Measurements from ENCODE around the gene KCNQ4.

The KCNQ4 gene

DNA sequence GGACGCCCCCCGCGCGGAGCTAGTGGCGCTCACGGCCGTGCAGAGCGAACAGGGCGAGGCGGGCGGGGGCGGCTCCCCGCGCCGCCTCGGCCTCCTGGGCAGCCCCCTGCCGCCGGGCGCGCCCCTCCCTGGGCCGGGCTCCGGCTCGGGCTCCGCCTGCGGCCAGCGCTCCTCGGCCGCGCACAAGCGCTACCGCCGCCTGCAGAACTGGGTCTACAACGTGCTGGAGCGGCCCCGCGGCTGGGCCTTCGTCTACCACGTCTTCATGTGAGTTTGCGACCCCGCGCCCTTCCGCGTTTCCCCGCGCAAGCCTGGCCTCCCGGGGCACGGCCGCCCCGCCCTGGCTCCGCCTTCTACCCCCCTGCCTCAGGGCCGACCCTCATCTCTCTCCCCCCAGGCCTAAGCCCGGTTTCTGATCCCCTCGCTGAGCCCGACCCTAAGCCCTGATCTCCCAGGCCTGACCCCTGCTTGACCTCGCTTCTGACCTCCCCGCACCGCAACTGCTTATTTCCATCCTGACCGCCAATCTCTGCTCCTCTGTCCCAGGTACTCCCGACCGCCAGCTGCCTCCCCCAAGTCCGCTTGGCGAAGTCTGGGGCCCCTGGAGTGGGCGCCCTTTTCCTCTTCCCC is 669 bp downstream of the KCNQ4 start:
- Histone ChIP-seq H2BK5ac (ENCODE audit: low read length) (no peak overlapping the region), H2BK120ac (ENCODE audit: low read depth, low read length) (no peak overlapping the region), H2AK5ac (ENCODE audit: low read depth, low read length) (peak overlapping the region; percentile 74), H3K18ac (ENCODE audit: low read length) (peak overlapping the region; percentile 92), H3K79me1 (ENCODE audit: low read depth, low read length) (peaks cover 3% of the 10 kb centered on the region), H3K4me2 (ENCODE audit: insufficient read depth, low read length, poor library complexity, severe bottlenecking) (peak overlapping the region; percentile 81), H2BK12ac (ENCODE audit: low read length) (no peak overlapping the region), H3K4ac (ENCODE audit: low read length) (no peak overlapping the region), H4K8ac (ENCODE audit: low read depth, low read length) (no peak overlapping the region), H3K4me3 (ENCODE audit: low read length in 2 of 2) (peak overlapping the region; percentile 20 to 72), H2AFZ (ENCODE audit: low read length) (peak overlapping the region; percentile 69), H4K91ac (ENCODE audit: low read depth, low read length, poor library complexity) (no peak overlapping the region), H3K9me3 (replicated peaks in 1 of 2; ENCODE audit: control insufficient read depth in 2 of 2, insufficient read depth in 1 of 2, low read depth in 1 of 2, low read length in 2 of 2) (no peaks in the 10 kb centered on the region), H3K4me1 (ENCODE audit: control insufficient read depth in 2 of 2, insufficient read depth in 1 of 2, low read depth in 1 of 2, low read length in 2 of 2) (peaks cover 20 to 27% of the 10 kb centered on the region in 2 donors), H3K23ac (ENCODE audit: low read depth, low read length, poor library complexity) (peak overlapping the region; percentile 77), H2BK15ac (ENCODE audit: low read length) (peak overlapping the region; percentile 79), H3K27ac (replicated peaks; ENCODE audit: low read length) (no peak overlapping the region), H3K14ac (ENCODE audit: low read length) (no peak overlapping the region), H3K9ac (ENCODE audit: low read depth, low read length, poor library complexity) (peak overlapping the region; percentile 63), H3K36me3 (replicated peaks in 1 of 2; ENCODE audit: control insufficient read depth in 2 of 2, insufficient read depth in 2 of 2, low read length in 2 of 2) (no peaks in the 10 kb centered on the region), H3K27me3 (ENCODE audit: control insufficient read depth in 3 of 3, insufficient read depth in 3 of 3, low read depth in 1 of 3, low read length in 3 of 3) (peaks cover 0 to 72% (median 17%) of the 10 kb centered on the region in 3 experiments)
- WGBS, 2 donors (ENCODE audit: extremely low coverage in 2 of 2, insufficient read length in 2 of 2, insufficient replicate concordance in 1 of 2), result no CpG with 5 or more reads among the region's 63 CpGs
- peak; percentile 38 for DNase-seq (ENCODE audit: low spot score)

DNA sequence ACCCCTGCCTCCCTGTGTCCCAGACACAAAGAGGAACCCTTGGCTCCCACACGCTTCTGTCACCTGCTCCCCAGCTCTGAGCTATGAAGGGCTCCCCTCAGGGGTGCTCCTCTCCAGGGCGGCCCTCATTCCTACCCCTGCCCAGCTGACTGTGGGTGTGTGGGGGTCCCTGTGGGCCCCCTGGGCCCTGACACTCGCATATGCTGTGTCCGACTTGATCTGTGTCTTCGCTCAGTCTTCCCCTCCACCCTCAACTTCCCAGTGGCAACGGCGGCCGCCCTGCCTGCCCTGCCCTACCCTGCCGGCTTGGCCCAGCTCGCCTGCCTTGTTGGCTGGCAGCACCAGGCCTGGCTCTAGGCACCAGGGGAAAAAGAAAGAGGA is 1.2 kb downstream of the KCNQ4 start:
- H2BK15ac ChIP-seq (ENCODE audit: low read length), result peak overlapping the region; percentile 79
- H3K4me1 ChIP-seq (ENCODE audit: control insufficient read depth in 2 of 2, insufficient read depth in 1 of 2, low read depth in 1 of 2, low read length in 2 of 2), result peaks cover 20 to 27% of the 10 kb centered on the region in 2 donors
- no peak overlapping the region for H4K8ac ChIP-seq (ENCODE audit: low read depth, low read length)
- H3K9me3 ChIP-seq (replicated peaks in 1 of 2; ENCODE audit: control insufficient read depth in 2 of 2, insufficient read depth in 1 of 2, low read depth in 1 of 2, low read length in 2 of 2), result no peaks in the 10 kb centered on the region
- DNase-seq (ENCODE audit: low spot score), result no peak
- H3K4ac ChIP-seq (ENCODE audit: low read length), result no peak overlapping the region
- no peak overlapping the region for H2BK120ac ChIP-seq (ENCODE audit: low read depth, low read length)
- H3K36me3 ChIP-seq (replicated peaks in 1 of 2; ENCODE audit: control insufficient read depth in 2 of 2, insufficient read depth in 2 of 2, low read length in 2 of 2), result no peaks in the 10 kb centered on the region
- H4K91ac ChIP-seq (ENCODE audit: low read depth, low read length, poor library complexity), result no peak overlapping the region
- H3K4me3 ChIP-seq (ENCODE audit: low read length in 2 of 2), result no peak overlapping the region
- peak overlapping the region; percentile 69 for H2AFZ ChIP-seq (ENCODE audit: low read length)
- no peak overlapping the region for H3K4me2 ChIP-seq (ENCODE audit: insufficient read depth, low read length, poor library complexity, severe bottlenecking)
- H3K27me3 ChIP-seq (ENCODE audit: control insufficient read depth in 3 of 3, insufficient read depth in 3 of 3, low read depth in 1 of 3, low read length in 3 of 3), result peaks cover 0 to 78% (median 17%) of the 10 kb centered on the region in 3 experiments
- no peak overlapping the region for H3K23ac ChIP-seq (ENCODE audit: low read depth, low read length, poor library complexity)
- H3K9ac ChIP-seq (ENCODE audit: low read depth, low read length, poor library complexity), result no peak overlapping the region
- no peak overlapping the region for H2BK12ac ChIP-seq (ENCODE audit: low read length)
- no peak overlapping the region for H3K14ac ChIP-seq (ENCODE audit: low read length)
- peak overlapping the region; percentile 71 for H3K18ac ChIP-seq (ENCODE audit: low read length)
- H2BK5ac ChIP-seq (ENCODE audit: low read length), result peak overlapping the region; percentile 58
- H3K79me1 ChIP-seq (ENCODE audit: low read depth, low read length), result peaks cover 3% of the 10 kb centered on the region
- peak overlapping the region; percentile 64 for H2AK5ac ChIP-seq (ENCODE audit: low read depth, low read length)
- H3K27ac ChIP-seq (replicated peaks; ENCODE audit: low read length), result no peak overlapping the region
- WGBS, 2 donors (ENCODE audit: extremely low coverage in 2 of 2, insufficient read length in 2 of 2, insufficient replicate concordance in 1 of 2), result no CpG with 5 or more reads among the region's 10 CpGs

DNA sequence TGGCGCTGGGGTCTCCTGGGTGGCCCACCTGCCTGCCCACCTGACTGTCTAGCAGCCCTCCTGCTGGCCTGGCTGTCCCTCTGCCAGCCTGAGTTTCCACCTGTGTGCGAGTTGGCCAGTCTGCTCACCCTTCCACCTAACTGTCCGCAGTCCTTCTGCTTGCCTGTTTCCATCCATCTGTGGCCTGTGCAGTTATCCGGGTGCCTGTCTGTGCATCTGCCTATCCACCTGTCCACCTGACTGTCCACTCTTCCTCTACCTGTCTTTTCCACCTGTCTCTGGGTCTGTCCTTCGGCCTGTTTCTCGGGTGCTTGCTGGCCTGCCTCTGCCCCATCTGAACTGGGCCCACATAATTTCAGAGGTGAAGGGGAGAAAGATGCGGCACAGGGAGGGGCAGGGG is 1.9 kb downstream of the KCNQ4 start:
- peak overlapping the region; percentile 39 for H3K4ac ChIP-seq (ENCODE audit: low read length)
- peak overlapping the region; percentile 52 for H2BK15ac ChIP-seq (ENCODE audit: low read length)
- H2BK12ac ChIP-seq (ENCODE audit: low read length), result no peak overlapping the region
- H3K27ac ChIP-seq (replicated peaks; ENCODE audit: low read length), result no peak overlapping the region
- peaks cover 20 to 27% of the 10 kb centered on the region in 2 donors for H3K4me1 ChIP-seq (ENCODE audit: control insufficient read depth in 2 of 2, insufficient read depth in 1 of 2, low read depth in 1 of 2, low read length in 2 of 2)
- H3K18ac ChIP-seq (ENCODE audit: low read length), result no peak overlapping the region
- H4K8ac ChIP-seq (ENCODE audit: low read depth, low read length), result peak overlapping the region; percentile 98
- H3K9me3 ChIP-seq (replicated peaks in 1 of 2; ENCODE audit: control insufficient read depth in 2 of 2, insufficient read depth in 1 of 2, low read depth in 1 of 2, low read length in 2 of 2), result no peaks in the 10 kb centered on the region
- H3K9ac ChIP-seq (ENCODE audit: low read depth, low read length, poor library complexity), result peak overlapping the region; percentile 9
- no CpG with 5 or more reads among the region's 7 CpGs for WGBS, 2 donors (ENCODE audit: extremely low coverage in 2 of 2, insufficient read length in 2 of 2, insufficient replicate concordance in 1 of 2)
- peaks cover 0 to 84% (median 17%) of the 10 kb centered on the region in 3 experiments for H3K27me3 ChIP-seq (ENCODE audit: control insufficient read depth in 3 of 3, insufficient read depth in 3 of 3, low read depth in 1 of 3, low read length in 3 of 3)
- peak overlapping the region; percentile 78 for H2AK5ac ChIP-seq (ENCODE audit: low read depth, low read length)
- no peak overlapping the region for H2BK120ac ChIP-seq (ENCODE audit: low read depth, low read length)
- no peaks in the 10 kb centered on the region for H3K36me3 ChIP-seq (replicated peaks in 1 of 2; ENCODE audit: control insufficient read depth in 2 of 2, insufficient read depth in 2 of 2, low read length in 2 of 2)
- H3K4me2 ChIP-seq (ENCODE audit: insufficient read depth, low read length, poor library complexity, severe bottlenecking), result no peak overlapping the region
- peaks cover 3% of the 10 kb centered on the region for H3K79me1 ChIP-seq (ENCODE audit: low read depth, low read length)
- no peak overlapping the region for H3K4me3 ChIP-seq (ENCODE audit: low read length in 2 of 2)
- H3K23ac ChIP-seq (ENCODE audit: low read depth, low read length, poor library complexity), result peak overlapping the region; percentile 34
- no peak for DNase-seq (ENCODE audit: low spot score)
- H2BK5ac ChIP-seq (ENCODE audit: low read length), result no peak overlapping the region
- H2AFZ ChIP-seq (ENCODE audit: low read length), result no peak overlapping the region
- H4K91ac ChIP-seq (ENCODE audit: low read depth, low read length, poor library complexity), result no peak overlapping the region
- no peak overlapping the region for H3K14ac ChIP-seq (ENCODE audit: low read length)

- DNase-seq (ENCODE audit: low spot score), result no peak
- Histone ChIP-seq H3K14ac (ENCODE audit: low read length) (no peak overlapping the region), H3K9ac (ENCODE audit: low read depth, low read length, poor library complexity) (no peak overlapping the region), H3K9me3 (replicated peaks in 1 of 2; ENCODE audit: control insufficient read depth in 2 of 2, insufficient read depth in 1 of 2, low read depth in 1 of 2, low read length in 2 of 2) (no peaks in the 10 kb centered on the region), H3K4me3 (ENCODE audit: low read length in 2 of 2) (no peak overlapping the region), H3K4me2 (ENCODE audit: insufficient read depth, low read length, poor library complexity, severe bottlenecking) (no peak overlapping the region), H2BK5ac (ENCODE audit: low read length) (no peak overlapping the region), H2BK12ac (ENCODE audit: low read length) (no peak overlapping the region), H2BK120ac (ENCODE audit: low read depth, low read length) (no peak overlapping the region), H3K79me1 (ENCODE audit: low read depth, low read length) (peaks cover 3% of the 10 kb centered on the region), H3K27ac (replicated peaks; ENCODE audit: low read length) (no peak overlapping the region), H2BK15ac (ENCODE audit: low read length) (no peak overlapping the region), H3K4ac (ENCODE audit: low read length) (no peak overlapping the region), H3K27me3 (ENCODE audit: control insufficient read depth in 3 of 3, insufficient read depth in 3 of 3, low read depth in 1 of 3, low read length in 3 of 3) (peaks cover 0 to 87% (median 17%) of the 10 kb centered on the region in 3 experiments), H3K4me1 (ENCODE audit: control insufficient read depth in 2 of 2, insufficient read depth in 1 of 2, low read depth in 1 of 2, low read length in 2 of 2) (peaks cover 20 to 27% of the 10 kb centered on the region in 2 donors), H2AK5ac (ENCODE audit: low read depth, low read length) (no peak overlapping the region), H2AFZ (ENCODE audit: low read length) (no peak overlapping the region), H3K18ac (ENCODE audit: low read length) (no peak overlapping the region), H4K91ac (ENCODE audit: low read depth, low read length, poor library complexity) (no peak overlapping the region), H3K36me3 (replicated peaks in 1 of 2; ENCODE audit: control insufficient read depth in 2 of 2, insufficient read depth in 2 of 2, low read length in 2 of 2) (no peaks in the 10 kb centered on the region), H3K23ac (ENCODE audit: low read depth, low read length, poor library complexity) (no peak overlapping the region), H4K8ac (ENCODE audit: low read depth, low read length) (no peak overlapping the region)
- WGBS, 2 donors (ENCODE audit: extremely low coverage in 2 of 2, insufficient read length in 2 of 2, insufficient replicate concordance in 1 of 2), result no CpG with 5 or more reads among the region's 9 CpGs
These were observed 2.8 kb downstream of the KCNQ4 start for GRCh38 chr1:40786171-40786994.

Measured in neuronal stem cell (in vitro differentiated cells).